Trophoblast cell (in vitro differentiated cells and primary cell): Measurements from ENCODE around the gene PPP1R13L.

Experiments
- DNase-seq, 2 donors: peaks; one replicate each; pipeline ENCODE4 v3.0.0-alpha.2; 2016
- H2AFZ ChIP-seq: 2 replicates; pipeline ENCODE4 v1.6.1; 2013; ENCODE audit warnings: low read length, moderate library complexity, mild to moderate bottlenecking; ENCODE audit not compliant: insufficient read depth, poor library complexity
- H2AK5ac ChIP-seq: 2 replicates; pipeline ENCODE4 v1.6.1; 2013; ENCODE audit warnings: mild to moderate bottlenecking, low read length
- H2BK120ac ChIP-seq: 2 replicates; pipeline ENCODE4 v1.6.1; 2013; ENCODE audit warnings: low read length, mild to moderate bottlenecking, moderate library complexity; ENCODE audit not compliant: insufficient read depth, poor library complexity
- H2BK12ac ChIP-seq: 2 replicates; pipeline ENCODE4 v1.6.1; 2013; ENCODE audit warnings: mild to moderate bottlenecking, low read length, moderate library complexity
- H2BK5ac ChIP-seq: 2 replicates; pipeline ENCODE4 v1.6.1; 2013; ENCODE audit warnings: low read length, low read depth, moderate library complexity, mild to moderate bottlenecking; ENCODE audit not compliant: poor library complexity
- H3K14ac ChIP-seq: 2 replicates; pipeline ENCODE4 v1.6.1; 2013; ENCODE audit warnings: mild to moderate bottlenecking, low read length
- H3K18ac ChIP-seq: 2 replicates; pipeline ENCODE4 v1.6.1; 2013; ENCODE audit warnings: mild to moderate bottlenecking, low read length
- H3K23ac ChIP-seq: 2 replicates; pipeline ENCODE4 v1.6.1; 2013; ENCODE audit warnings: low read length
- H3K27ac ChIP-seq: 2 replicates; pipeline ENCODE4 v1.5.1; 2013; ENCODE audit warnings: low read depth, mild to moderate bottlenecking, inconsistent platforms, low read length, moderate library complexity
- H3K27me3 ChIP-seq: 2 replicates; pipeline ENCODE4 v1.6.1; 2013; ENCODE audit warnings: inconsistent platforms, mild to moderate bottlenecking, low read length, moderate library complexity; ENCODE audit not compliant: insufficient read depth
- H3K36me3 ChIP-seq, 2 experiments: 1 replicate in 1 of 2; 2 replicates in 1 of 2; pipeline ENCODE4 v1.6.1; 2013; ENCODE audit warnings: low read length in 2 of 2, mild to moderate bottlenecking in 2 of 2, moderate library complexity in 1 of 2; ENCODE audit not compliant: insufficient read depth in 2 of 2, control insufficient read depth in 1 of 2
- H3K4ac ChIP-seq: 2 replicates; pipeline ENCODE4 v1.6.1; 2013; ENCODE audit warnings: low read depth, mild to moderate bottlenecking, low read length, moderate library complexity
- H3K4me1 ChIP-seq, 2 experiments: 1 replicate in 1 of 2; 2 replicates in 1 of 2; pipeline ENCODE4 v1.6.1; 2013; ENCODE audit warnings: low read length in 2 of 2, mild to moderate bottlenecking in 2 of 2, moderate library complexity in 1 of 2; ENCODE audit not compliant: insufficient read depth in 2 of 2, control insufficient read depth in 1 of 2
- H3K4me2 ChIP-seq: 2 replicates; pipeline ENCODE4 v1.6.1; 2013; ENCODE audit warnings: inconsistent platforms, mild to moderate bottlenecking, low read length, moderate library complexity
- H3K4me3 ChIP-seq: 2 replicates; pipeline ENCODE4 v1.5.1; 2013; ENCODE audit warnings: mild to moderate bottlenecking, low read depth, low read length, inconsistent platforms
- H3K79me1 ChIP-seq: one replicate; pipeline ENCODE4 v1.6.1; 2013; ENCODE audit warnings: low read length
- H3K79me2 ChIP-seq: 2 replicates; pipeline ENCODE4 v1.6.1; 2013; ENCODE audit warnings: low read length, mild to moderate bottlenecking; ENCODE audit not compliant: control insufficient read depth, insufficient read depth, poor library complexity
- H3K9ac ChIP-seq: 2 replicates; pipeline ENCODE4 v1.6.1; 2013; ENCODE audit warnings: mild to moderate bottlenecking, low read length
- H3K9me3 ChIP-seq: 2 replicates; pipeline ENCODE4 v1.6.1; 2013; ENCODE audit warnings: low read depth, mild to moderate bottlenecking, control low read depth, inconsistent platforms, low read length; ENCODE audit not compliant: insufficient read depth
- H4K12ac ChIP-seq: 2 replicates; pipeline ENCODE4 v1.6.1; 2013; ENCODE audit warnings: low read depth, mild to moderate bottlenecking, low read length, moderate library complexity
- H4K8ac ChIP-seq: 2 replicates; pipeline ENCODE4 v1.6.1; 2013; ENCODE audit warnings: low read depth, mild to moderate bottlenecking, low read length, moderate library complexity
- H4K91ac ChIP-seq: one replicate; pipeline ENCODE4 v1.6.1; 2013; ENCODE audit warnings: low read depth, mild to moderate bottlenecking, low read length, moderate library complexity
- WGBS: extraction: QIAGEN DNeasy Blood & Tissue Kit; methylation state at CpG from one replicate; pipeline ENCODE4 v1.1.7; 2013; ENCODE audit warnings: missing lambda C conversion rate; ENCODE audit not compliant: insufficient read length, insufficient coverage; ENCODE audit errors: extremely low coverage; 5-methylcytosine and 5-hydroxymethylcytosine counted together

PPP1R13L gene

GRCh38 chr19:45423033-45423588, 18.2 kb upstream of the PPP1R13L start:
- peak overlapping the region; percentile 94 for H4K91ac ChIP-seq
- H2BK12ac ChIP-seq: peak overlapping the region; percentile 64
- H3K4me3 ChIP-seq: peak overlapping the region; percentile 76
- peak overlapping the region; percentile 60 for H3K18ac ChIP-seq
- H2BK120ac ChIP-seq: peak overlapping the region; percentile 39
- no peak overlapping the region for H3K23ac ChIP-seq
- peaks cover 7 to 18% of the 10 kb centered on the region in 2 experiments for H3K36me3 ChIP-seq
- peak overlapping the region; percentile 80 for H2AFZ ChIP-seq
- H3K9ac ChIP-seq: peak overlapping the region; percentile 72
- H3K79me2 ChIP-seq: peaks cover 8% of the 10 kb centered on the region
- peak overlapping the region; percentile 67 for H3K4me2 ChIP-seq
- WGBS: no CpG with 5 or more reads among the region's 20 CpGs
- peak overlapping the region; percentile 25 for H3K4ac ChIP-seq
- no peaks in the 10 kb centered on the region for H3K27me3 ChIP-seq
- H3K14ac ChIP-seq: peak overlapping the region; percentile 69
- no peak for DNase-seq
- peaks cover 11 to 18% of the 10 kb centered on the region in 2 experiments for H3K4me1 ChIP-seq
- H4K12ac ChIP-seq: peak overlapping the region; percentile 86
- peak overlapping the region; percentile 75 for H2BK5ac ChIP-seq
- peak overlapping the region; percentile 91 for H4K8ac ChIP-seq
- peak overlapping the region; percentile 99 for H2AK5ac ChIP-seq
- H3K27ac ChIP-seq: peak overlapping the region; percentile 39
- peaks cover 13% of the 10 kb centered on the region for H3K79me1 ChIP-seq
- no peaks in the 10 kb centered on the region for H3K9me3 ChIP-seq

- H3K4me2 ChIP-seq: no peak overlapping the region
- H4K8ac ChIP-seq: no peak overlapping the region
- no peak overlapping the region for H2BK12ac ChIP-seq
- H2BK120ac ChIP-seq: no peak overlapping the region
- H3K4me3 ChIP-seq: no peak overlapping the region
- no peak for DNase-seq
- peak overlapping the region; percentile 2 for H3K9ac ChIP-seq
- H3K79me1 ChIP-seq: peaks cover 13% of the 10 kb centered on the region
- H3K9me3 ChIP-seq: no peaks in the 10 kb centered on the region
- H3K4ac ChIP-seq: no peak overlapping the region
- no peak overlapping the region for H3K18ac ChIP-seq
- no peak overlapping the region for H4K12ac ChIP-seq
- no peak overlapping the region for H2AK5ac ChIP-seq
- H2BK5ac ChIP-seq: no peak overlapping the region
- H3K79me2 ChIP-seq: peaks cover 8% of the 10 kb centered on the region
- H3K4me1 ChIP-seq: peaks cover 11 to 18% of the 10 kb centered on the region in 2 experiments
- no peak overlapping the region for H3K23ac ChIP-seq
- WGBS: no CpG with 5 or more reads among the region's 6 CpGs
- peaks cover 7 to 20% of the 10 kb centered on the region in 2 experiments for H3K36me3 ChIP-seq
- H3K27me3 ChIP-seq: no peaks in the 10 kb centered on the region
- no peak overlapping the region for H4K91ac ChIP-seq
- no peak overlapping the region for H3K27ac ChIP-seq
- H2AFZ ChIP-seq: no peak overlapping the region
- H3K14ac ChIP-seq: no peak overlapping the region
Observed at GRCh38 chr19:45421947-45422498, 17.2 kb upstream of the PPP1R13L start.

DNA sequence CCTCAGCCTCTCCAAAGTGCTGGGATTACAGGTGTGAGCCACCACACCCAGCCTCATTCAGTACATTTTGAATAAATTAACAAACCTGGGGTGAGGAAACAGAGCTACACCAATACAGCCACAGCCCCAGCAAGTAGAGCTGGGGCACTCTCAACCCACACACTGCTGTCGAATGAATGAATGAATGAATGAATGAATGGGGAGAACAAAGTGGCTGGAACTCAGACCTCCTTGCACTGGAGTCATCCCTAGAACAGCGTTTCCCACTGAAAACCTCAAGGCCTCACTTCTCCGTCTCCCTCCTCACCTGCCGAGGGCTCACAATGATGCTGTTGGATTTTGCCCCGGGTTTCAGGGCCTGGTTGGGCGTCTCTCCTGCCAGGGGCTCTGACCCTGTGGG, 16.0 kb upstream of the PPP1R13L start:
- whole genome bisulfite sequencing: no CpG with 5 or more reads among the region's 6 CpGs
- H2BK12ac ChIP-seq: no peak overlapping the region

DNA sequence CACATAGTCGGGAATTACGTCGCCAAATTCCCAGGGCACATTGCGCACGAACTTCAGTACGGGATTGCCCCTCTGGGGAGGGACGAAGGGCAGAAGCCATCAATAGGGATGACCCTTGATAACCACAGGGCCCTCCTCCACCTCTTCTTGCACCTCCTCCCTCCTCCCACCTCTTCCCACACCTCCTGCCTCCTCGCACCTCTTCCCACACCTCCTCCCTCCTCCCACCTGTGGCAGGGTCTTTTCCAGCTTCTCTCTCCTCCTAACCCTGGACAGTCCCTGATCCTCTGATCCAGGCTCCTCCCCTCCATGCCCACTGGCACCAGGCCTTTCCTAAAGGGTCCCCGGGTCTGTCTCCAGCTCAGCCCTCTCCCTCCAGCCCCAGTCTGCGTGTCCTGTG, 15.5 kb upstream of the PPP1R13L start:
- Histone ChIP-seq H2AFZ (no peak overlapping the region), H4K8ac (no peak overlapping the region), H3K27me3 (no peaks in the 10 kb centered on the region), H3K14ac (no peak overlapping the region), H3K18ac (no peak overlapping the region), H3K79me2 (peaks cover 8% of the 10 kb centered on the region), H2BK5ac (no peak overlapping the region), H3K4me3 (no peak overlapping the region), H3K4me1 (peaks cover 11 to 17% of the 10 kb centered on the region in 2 experiments), H4K12ac (no peak overlapping the region), H2AK5ac (no peak overlapping the region), H3K27ac (no peak overlapping the region), H3K36me3 (peaks cover 12 to 31% of the 10 kb centered on the region in 2 experiments), H4K91ac (no peak overlapping the region), H3K23ac (no peak overlapping the region), H2BK12ac (no peak overlapping the region), H3K4me2 (no peak overlapping the region), H3K9me3 (no peaks in the 10 kb centered on the region), H3K79me1 (peaks cover 13% of the 10 kb centered on the region), H3K9ac (no peak overlapping the region), H2BK120ac (no peak overlapping the region), H3K4ac (no peak overlapping the region)
- DNase-seq: no peak
- no CpG with 5 or more reads among the region's 10 CpGs for WGBS

More for the DNA sequence above, 16.0 kb upstream of the PPP1R13L start:
- Histone ChIP-seq H2AK5ac (no peak overlapping the region), H3K4me2 (no peak overlapping the region), H4K91ac (no peak overlapping the region), H3K4me3 (no peak overlapping the region), H3K9me3 (no peaks in the 10 kb centered on the region), H3K18ac (no peak overlapping the region), H3K79me1 (peaks cover 13% of the 10 kb centered on the region), H3K9ac (no peak overlapping the region), H3K27ac (no peak overlapping the region), H4K8ac (no peak overlapping the region), H2AFZ (no peak overlapping the region), H2BK120ac (no peak overlapping the region), H3K4me1 (peaks cover 11 to 18% of the 10 kb centered on the region in 2 experiments), H4K12ac (no peak overlapping the region), H2BK5ac (no peak overlapping the region), H3K23ac (no peak overlapping the region), H3K79me2 (peaks cover 8% of the 10 kb centered on the region), H3K14ac (no peak overlapping the region), H3K27me3 (no peaks in the 10 kb centered on the region), H3K4ac (no peak overlapping the region), H3K36me3 (peaks cover 8 to 27% of the 10 kb centered on the region in 2 experiments)
- no peak for DNase-seq
